Colonic mucosa (tissue), 4 donors: ENCODE data around the gene METTL3. TPM values are rescaled to one million over a fixed set of nuclear protein-coding genes. Genes with fewer than 3 reads are reported as not detected.
A peak's percentile ranks its signal among the peaks of the same experiment; 100 is the strongest.

ENCODE experiments used
- DNase-seq: peaks from one replicate; pipeline ENCODE4 v3.0.0-alpha.2; 2020
- H3K27ac ChIP-seq: fragments of 200-600 bp; one replicate; pipeline ENCODE4 v1.8.0; 2021
- H3K27me3 ChIP-seq: fragments of 200-600 bp; one replicate; pipeline ENCODE4 v1.8.0; 2021
- H3K36me3 ChIP-seq: fragments of 200-600 bp; one replicate; pipeline ENCODE4 v1.8.0; 2021
- H3K4me1 ChIP-seq: fragments of 200-600 bp; one replicate; pipeline ENCODE4 v1.8.0; 2021; ENCODE audit warnings: mild to moderate bottlenecking
- H3K4me3 ChIP-seq: fragments of 200-600 bp; one replicate; pipeline ENCODE4 v1.8.0; 2021
- H3K9ac ChIP-seq, 2 donors: one replicate each; pipeline ENCODE4 v1.7.0; 2013; ENCODE audit warnings: control low read depth in 2 of 2, low read depth in 2 of 2, low read length in 2 of 2
- H3K9me3 ChIP-seq: fragments of 200-600 bp; one replicate; pipeline ENCODE4 v1.8.0; 2021
- CTCF ChIP-seq: fragments of 200-600 bp; IDR thresholded peaks from one replicate; pipeline ENCODE4 v1.8.0; 2022; ENCODE audit warnings: antibody characterized with exemption, mild to moderate bottlenecking
- intact Hi-C: fragments of 100-400 bp; cut with DNase I; formaldehyde crosslinking; loops from one replicate; pipeline ENCODE4 v1.14.1; 2022
- total RNA-seq, 2 donors: library from RNA; stranded (reverse); fragmentation: NEBNext Ultra II Directional in 1 of 2; extraction: Animal tissue kit (Norgen Biotek cat#: 25700) in 1 of 2; gene quantifications; one replicate each; pipeline ENCODE4 v1.2.1, GENCODE V29; 2021
- donor health status: healthy.
- donor health status: DM: no; HTN: no; CAD: no.
- donor health status: DM: no; HTN: no; CAD: no.

The METTL3 gene
- total RNA-seq, 2 donors from 2014 or later: 26.5 to 50.1 TPM

- H3K27me3 ChIP-seq: no peaks in the 10 kb centered on the region
- H3K4me1 ChIP-seq: no peaks in the 10 kb centered on the region
- H3K9me3 ChIP-seq: no peaks in the 10 kb centered on the region
- H3K36me3 ChIP-seq: no peaks in the 10 kb centered on the region
- DNase-seq: no peak
- no peak for TF ChIP-seq CTCF
- no peak overlapping the region for H3K27ac ChIP-seq
- intact Hi-C loops: no loop called here
- H3K4me3 ChIP-seq: no peak overlapping the region
- H3K9ac ChIP-seq: peak overlapping the region in 1 of 2 donors; percentile 26
Observed at GRCh38 chr14:21536418-21537089, 25.4 kb upstream of the METTL3 start.

GRCh38 chr14:21535545-21536417 is 24.6 kb upstream of the METTL3 start:
- no peak overlapping the region for H3K27ac ChIP-seq
- no peaks in the 10 kb centered on the region for H3K4me1 ChIP-seq
- no peak overlapping the region for H3K4me3 ChIP-seq
- no peaks in the 10 kb centered on the region for H3K9me3 ChIP-seq
- no peak for TF ChIP-seq CTCF
- no peak for DNase-seq
- H3K9ac ChIP-seq: peak overlapping the region in 1 of 2 donors; percentile 26
- H3K36me3 ChIP-seq: no peaks in the 10 kb centered on the region
- intact Hi-C loops: no loop called here
- no peaks in the 10 kb centered on the region for H3K27me3 ChIP-seq

- no peak overlapping the region for H3K4me3 ChIP-seq
- intact Hi-C loops: no loop called here
- no peak for DNase-seq
- H3K27me3 ChIP-seq: no peaks in the 10 kb centered on the region
- no peaks in the 10 kb centered on the region for H3K36me3 ChIP-seq
- TF ChIP-seq CTCF: no peak
- no peak overlapping the region for H3K9ac ChIP-seq
- H3K9me3 ChIP-seq: no peaks in the 10 kb centered on the region
- H3K4me1 ChIP-seq: no peaks in the 10 kb centered on the region
- H3K27ac ChIP-seq: no peak overlapping the region
Observed at GRCh38 chr14:21534576-21534975, 23.4 kb upstream of the METTL3 start.

- Histone ChIP-seq H3K9ac (no peak overlapping the region), H3K4me1 (no peaks in the 10 kb centered on the region), H3K4me3 (no peak overlapping the region), H3K36me3 (no peaks in the 10 kb centered on the region), H3K27ac (no peak overlapping the region), H3K27me3 (no peaks in the 10 kb centered on the region), H3K9me3 (no peaks in the 10 kb centered on the region)
- TF ChIP-seq CTCF: no peak
- intact Hi-C loops: no loop called here
- no peak for DNase-seq
Observed at GRCh38 chr14:21533294-21533693, 22.2 kb upstream of the METTL3 start.

GRCh38 chr14:21529515-21529914 is 18.4 kb upstream of the METTL3 start:
- Histone ChIP-seq H3K27ac (no peak overlapping the region), H3K36me3 (no peaks in the 10 kb centered on the region), H3K4me3 (no peak overlapping the region), H3K9ac (no peak overlapping the region), H3K27me3 (no peaks in the 10 kb centered on the region), H3K9me3 (no peaks in the 10 kb centered on the region), H3K4me1 (no peaks in the 10 kb centered on the region)
- intact Hi-C loops: no loop called here
- no peak for TF ChIP-seq CTCF
- DNase-seq: no peak
